HG02763 (cell line): Measurements from ENCODE around the gene COBLL1.

ENCODE experiments used
- ATAC-seq: cut with Tn5 transposase; IDR thresholded peaks from one replicate; pipeline ENCODE4 v1.9.1; 2021; ENCODE audit warnings: mild to moderate bottlenecking, moderate library complexity; ENCODE audit not compliant: unreplicated experiment

COBLL1 gene

GRCh38 chr2:164859251-164859818, 17.7 kb upstream of the COBLL1 start:
- no peak for ATAC-seq

GRCh38 chr2:164852086-164852485, 10.5 kb upstream of the COBLL1 start:
- ATAC-seq, result no peak

GRCh38 chr2:164850235-164850634, 8.6 kb upstream of the COBLL1 start:
- ATAC-seq, result no peak

- no peak for ATAC-seq
Observed at GRCh38 chr2:164849506-164849905, 7.9 kb upstream of the COBLL1 start.

- no peak for ATAC-seq
Observed at GRCh38 chr2:164847981-164848741, 6.5 kb upstream of the COBLL1 start.

- ATAC-seq, result no peak
Observed at GRCh38 chr2:164847291-164847690, 5.7 kb upstream of the COBLL1 start.

- ATAC-seq, result no peak
Observed at GRCh38 chr2:164846276-164846675, 4.7 kb upstream of the COBLL1 start.

GRCh38 chr2:164843346-164843911, 1.8 kb upstream of the COBLL1 start:
- no peak for ATAC-seq

- no peak for ATAC-seq
Observed at GRCh38 chr2:164842624-164842966, 972 bp upstream of the COBLL1 start.

- peak; percentile 46 for ATAC-seq
Observed at GRCh38 chr2:164840930-164841718, 499 bp downstream of the COBLL1 start.

- ATAC-seq, result no peak
Observed at GRCh38 chr2:164840458-164840929, 1.1 kb downstream of the COBLL1 start.

- ATAC-seq, result no peak
Observed at GRCh38 chr2:164839914-164840457, 1.6 kb downstream of the COBLL1 start.

- no peak for ATAC-seq
Observed at GRCh38 chr2:164837807-164838206, 3.8 kb downstream of the COBLL1 start.

GRCh38 chr2:164836907-164837306, 4.7 kb downstream of the COBLL1 start:
- ATAC-seq, result no peak

GRCh38 chr2:164835302-164835701, 6.3 kb downstream of the COBLL1 start:
- no peak for ATAC-seq

GRCh38 chr2:164831887-164832286, 9.7 kb downstream of the COBLL1 start:
- ATAC-seq, result no peak

GRCh38 chr2:164831180-164831579, 10.4 kb downstream of the COBLL1 start:
- ATAC-seq, result no peak

- ATAC-seq, result no peak
Observed at GRCh38 chr2:164826293-164827243, 15.1 kb downstream of the COBLL1 start.

- no peak for ATAC-seq
Observed at GRCh38 chr2:164824872-164825271, 16.8 kb downstream of the COBLL1 start.

GRCh38 chr2:164823126-164823525, 18.5 kb downstream of the COBLL1 start:
- ATAC-seq, result no peak
